Fibroblast of lung (primary cell): ENCODE measurements around the gene MAST1. TPM values are rescaled to one million over a fixed set of nuclear protein-coding genes. Genes with fewer than 3 reads are reported as not detected.

Experiments
- DNase-seq, 2 donors: peaks; one replicate each; pipeline versions ENCODE4 v3.0.0 to v3.0.0-alpha.2; 2010; ENCODE audit warnings: low read depth in 2 of 2
- H2AFZ ChIP-seq: 2 replicates; pipeline ENCODE4 v1.5.1; 2012; ENCODE audit warnings: low read length, control low read depth, inconsistent platforms
- H3K27ac ChIP-seq: 2 replicates; pipeline ENCODE4 v1.5.1; 2011; ENCODE audit warnings: low read length, control low read depth; ENCODE audit not compliant: insufficient read depth
- H3K27me3 ChIP-seq: 2 replicates; pipeline ENCODE4 v1.5.1; 2011; ENCODE audit warnings: mild to moderate bottlenecking, low read length; ENCODE audit not compliant: control insufficient read depth, insufficient read depth
- H3K36me3 ChIP-seq: 2 replicates; pipeline ENCODE4 v1.5.1; 2011; ENCODE audit warnings: low read length; ENCODE audit not compliant: control insufficient read depth, insufficient read depth
- H3K4me1 ChIP-seq: 2 replicates; pipeline ENCODE4 v1.5.1; 2011; ENCODE audit warnings: low read length; ENCODE audit not compliant: control insufficient read depth, insufficient read depth; ENCODE audit errors: extremely low read depth
- H3K4me2 ChIP-seq: 2 replicates; pipeline ENCODE4 v1.5.1; 2011; ENCODE audit warnings: low read length, control low read depth; ENCODE audit not compliant: insufficient read depth; ENCODE audit errors: extremely low read depth
- H3K4me3 ChIP-seq, 4 experiments: fragments of 200-600 bp in 1 of 4; sonication (generic) in 1 of 4; replicated peaks in 1 of 4; 2 replicates each; pipeline ENCODE4 v1.5.1; 2011 to 2016; ENCODE audit warnings: low read length in 4 of 4, low read depth in 3 of 4, mild to moderate bottlenecking in 3 of 4, control low read depth in 2 of 4, inconsistent platforms in 1 of 4, mixed read lengths in 1 of 4; ENCODE audit not compliant: insufficient read depth in 1 of 4; ENCODE audit errors: control extremely low read depth in 1 of 4
- H3K79me2 ChIP-seq: 2 replicates; pipeline ENCODE4 v1.5.1; 2012; ENCODE audit warnings: mild to moderate bottlenecking, low read length, inconsistent platforms; ENCODE audit not compliant: control insufficient read depth, insufficient read depth
- H3K9ac ChIP-seq: 2 replicates; pipeline ENCODE4 v1.5.1; 2011; ENCODE audit warnings: mild to moderate bottlenecking, low read length, control low read depth; ENCODE audit not compliant: insufficient read depth
- H3K9me3 ChIP-seq: 2 replicates; pipeline ENCODE4 v1.5.1; 2012; ENCODE audit warnings: low read depth, low read length; ENCODE audit not compliant: control insufficient read depth, insufficient read depth
- H4K20me1 ChIP-seq: 2 replicates; pipeline ENCODE4 v1.5.1; 2011; ENCODE audit warnings: low read length; ENCODE audit not compliant: control insufficient read depth, insufficient read depth; ENCODE audit errors: extremely low read depth
- EZH2 ChIP-seq: IDR thresholded peaks from 2 replicates; pipeline ENCODE4 v1.5.1; 2012; ENCODE audit warnings: low read length, control low read depth, mild to moderate bottlenecking; ENCODE audit errors: missing control alignments
- polyA plus RNA-seq, 2 donors: library from polyadenylated mRNA; depleted of rRNA in 1 of 2; stranded (reverse) in 1 of 2; unstranded in 1 of 2; fragments of >200 nt; gene quantifications; 2 replicates each; pipeline ENCODE4 v1.2.1, GENCODE V29; 2011 to 2012; ENCODE audit warnings: missing spikeins in 1 of 2
- total RNA-seq: library from RNA; depleted of rRNA; stranded (reverse); fragments of >200 nt; gene quantifications from 2 replicates; pipeline ENCODE4 v1.2.1, GENCODE V29; 2014
- TF ChIP-seq, protein P1 (sequence below), 2 donors: IDR thresholded peaks in 1 of 2; conservative IDR thresholded peaks in 1 of 2; 1 replicate in 1 of 2; 2 replicates in 1 of 2; pipeline ENCODE4 v1.5.1; 2011 to 2012; ENCODE audit warnings: low read length in 2 of 2, control low read depth in 1 of 2, inconsistent platforms in 1 of 2, low read depth in 1 of 2, mild to moderate bottlenecking in 1 of 2

MAST1 gene
- total and polyA plus RNA-seq, 2 donors (not counting 1 experiment from before 2014, with no cell fraction given): 0.30 to 1.3 TPM

DNA sequence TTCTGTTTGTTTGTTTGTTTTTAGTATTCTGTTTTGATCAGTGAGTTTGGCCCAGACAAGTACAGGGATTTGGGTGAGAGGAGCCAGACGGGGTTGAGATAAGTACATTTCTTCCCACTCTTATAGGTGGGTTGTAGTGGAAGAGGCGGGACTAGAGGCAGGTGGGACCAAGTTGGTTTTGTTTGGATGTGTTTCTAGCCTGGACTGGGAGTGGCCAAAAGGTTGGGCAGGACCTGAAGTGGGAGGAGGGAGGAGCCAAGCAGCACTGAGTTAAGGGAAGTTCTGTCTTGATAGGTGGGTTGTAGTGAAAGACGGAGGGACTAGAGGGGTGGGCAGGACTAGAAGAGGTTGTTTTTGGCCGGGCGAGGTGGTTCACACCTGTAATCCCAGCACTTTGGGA, 33.9 kb downstream of the MAST1 start:
- H3K9ac ChIP-seq: no peak overlapping the region
- TF ChIP-seq EZH2: no peak
- TF ChIP-seq, protein P1, sequence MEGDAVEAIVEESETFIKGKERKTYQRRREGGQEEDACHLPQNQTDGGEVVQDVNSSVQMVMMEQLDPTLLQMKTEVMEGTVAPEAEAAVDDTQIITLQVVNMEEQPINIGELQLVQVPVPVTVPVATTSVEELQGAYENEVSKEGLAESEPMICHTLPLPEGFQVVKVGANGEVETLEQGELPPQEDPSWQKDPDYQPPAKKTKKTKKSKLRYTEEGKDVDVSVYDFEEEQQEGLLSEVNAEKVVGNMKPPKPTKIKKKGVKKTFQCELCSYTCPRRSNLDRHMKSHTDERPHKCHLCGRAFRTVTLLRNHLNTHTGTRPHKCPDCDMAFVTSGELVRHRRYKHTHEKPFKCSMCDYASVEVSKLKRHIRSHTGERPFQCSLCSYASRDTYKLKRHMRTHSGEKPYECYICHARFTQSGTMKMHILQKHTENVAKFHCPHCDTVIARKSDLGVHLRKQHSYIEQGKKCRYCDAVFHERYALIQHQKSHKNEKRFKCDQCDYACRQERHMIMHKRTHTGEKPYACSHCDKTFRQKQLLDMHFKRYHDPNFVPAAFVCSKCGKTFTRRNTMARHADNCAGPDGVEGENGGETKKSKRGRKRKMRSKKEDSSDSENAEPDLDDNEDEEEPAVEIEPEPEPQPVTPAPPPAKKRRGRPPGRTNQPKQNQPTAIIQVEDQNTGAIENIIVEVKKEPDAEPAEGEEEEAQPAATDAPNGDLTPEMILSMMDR (conservative IDR thresholded peaks at IDR 0.05 in 1 of 2, IDR thresholded peaks at IDR 0.05 in 1 of 2; ENCODE audit: low read depth in 1 of 2, low read length in 2 of 2): no peak
- DNase-seq: no peak
- no peak overlapping the region for H3K27ac ChIP-seq
- no peak overlapping the region for H3K4me2 ChIP-seq
- no peaks in the 10 kb centered on the region for H3K79me2 ChIP-seq
- H3K27me3 ChIP-seq: no peaks in the 10 kb centered on the region
- H3K9me3 ChIP-seq: no peaks in the 10 kb centered on the region
- no peaks in the 10 kb centered on the region for H3K4me1 ChIP-seq
- no peak overlapping the region for H3K4me3 ChIP-seq
- no peak overlapping the region for H2AFZ ChIP-seq
- no peaks in the 10 kb centered on the region for H3K36me3 ChIP-seq
- H4K20me1 ChIP-seq: no peaks in the 10 kb centered on the region

DNA sequence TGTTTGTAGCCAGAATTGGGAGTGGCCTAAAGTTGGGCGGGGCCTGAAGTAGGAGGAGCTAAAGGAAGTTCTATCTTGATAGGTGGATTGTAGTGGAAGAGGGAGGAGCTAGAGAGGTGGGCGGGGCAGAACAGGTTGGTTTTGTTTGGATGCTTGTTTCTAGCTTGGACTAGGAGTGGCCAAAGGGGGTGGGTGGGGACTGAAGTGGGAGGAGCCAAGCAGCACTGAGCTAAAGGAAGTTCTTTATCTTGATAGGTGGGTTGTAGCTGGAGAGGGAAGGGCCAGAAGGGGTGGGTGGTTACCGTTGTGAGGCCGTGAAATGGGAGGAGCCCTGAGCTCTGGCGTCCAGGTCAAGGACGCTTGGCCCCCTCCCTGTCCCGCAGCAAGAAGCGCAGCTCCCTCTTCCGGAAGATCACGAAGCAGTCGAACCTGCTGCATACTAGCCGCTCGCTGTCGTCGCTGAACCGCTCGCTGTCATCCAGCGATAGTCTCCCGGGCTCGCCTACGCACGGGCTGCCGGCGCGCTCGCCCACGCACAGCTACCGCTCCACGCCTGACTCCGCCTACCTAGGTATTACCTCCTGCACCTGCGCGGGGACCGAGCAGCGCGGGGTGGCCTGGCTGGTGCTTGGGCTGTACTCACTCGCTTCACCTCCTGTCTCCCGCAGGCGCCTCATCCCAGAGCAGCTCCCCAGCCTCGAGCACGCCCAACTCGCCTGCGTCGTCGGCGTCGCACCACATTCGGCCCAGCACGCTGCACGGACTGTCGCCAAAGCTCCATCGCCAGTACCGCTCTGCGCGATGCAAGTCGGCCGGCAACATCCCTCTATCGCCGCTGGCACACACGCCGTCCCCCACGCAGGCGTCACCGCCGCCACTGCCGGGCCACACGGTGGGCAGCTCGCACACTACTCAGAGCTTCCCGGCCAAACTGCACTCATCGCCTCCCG, 34.9 kb downstream of the MAST1 start:
- no peak overlapping the region for H3K9ac ChIP-seq
- DNase-seq: peak; percentile 3 to 35
- H3K4me3 ChIP-seq: no peak overlapping the region
- no peaks in the 10 kb centered on the region for H3K4me1 ChIP-seq
- TF ChIP-seq EZH2: peak; percentile 30
- TF ChIP-seq, protein P1 (conservative IDR thresholded peaks at IDR 0.05 in 1 of 2, IDR thresholded peaks at IDR 0.05 in 1 of 2; ENCODE audit: low read depth in 1 of 2, low read length in 2 of 2): no peak
- H4K20me1 ChIP-seq: no peaks in the 10 kb centered on the region
- H3K27me3 ChIP-seq: no peaks in the 10 kb centered on the region
- no peak overlapping the region for H3K27ac ChIP-seq
- peak overlapping the region; percentile 10 for H2AFZ ChIP-seq
- H3K9me3 ChIP-seq: no peaks in the 10 kb centered on the region
- H3K79me2 ChIP-seq: no peaks in the 10 kb centered on the region
- H3K4me2 ChIP-seq: no peak overlapping the region
- H3K36me3 ChIP-seq: no peaks in the 10 kb centered on the region

DNA sequence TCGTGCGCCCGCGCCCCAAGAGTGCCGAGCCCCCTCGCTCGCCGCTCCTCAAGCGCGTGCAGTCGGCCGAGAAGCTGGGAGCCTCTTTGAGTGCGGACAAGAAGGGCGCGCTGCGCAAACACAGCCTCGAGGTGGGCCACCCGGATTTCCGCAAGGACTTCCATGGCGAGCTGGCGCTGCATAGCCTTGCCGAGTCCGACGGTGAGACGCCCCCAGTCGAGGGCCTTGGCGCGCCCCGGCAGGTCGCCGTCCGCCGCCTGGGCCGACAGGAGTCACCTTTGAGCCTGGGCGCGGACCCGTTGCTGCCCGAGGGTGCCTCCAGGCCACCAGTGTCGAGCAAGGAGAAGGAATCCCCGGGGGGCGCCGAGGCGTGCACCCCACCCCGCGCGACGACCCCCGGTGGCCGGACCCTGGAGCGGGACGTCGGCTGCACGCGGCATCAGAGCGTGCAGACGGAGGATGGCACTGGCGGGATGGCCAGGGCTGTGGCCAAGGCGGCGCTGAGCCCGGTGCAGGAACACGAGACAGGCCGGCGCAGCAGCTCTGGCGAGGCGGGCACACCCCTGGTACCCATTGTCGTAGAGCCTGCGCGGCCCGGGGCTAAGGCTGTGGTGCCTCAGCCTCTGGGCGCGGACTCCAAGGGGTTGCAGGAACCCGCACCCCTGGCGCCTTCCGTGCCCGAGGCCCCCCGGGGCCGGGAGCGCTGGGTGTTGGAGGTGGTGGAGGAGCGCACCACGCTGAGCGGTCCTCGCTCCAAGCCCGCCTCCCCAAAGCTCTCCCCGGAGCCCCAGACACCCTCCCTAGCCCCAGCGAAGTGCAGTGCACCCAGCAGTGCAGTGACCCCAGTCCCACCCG, 35.8 kb downstream of the MAST1 start:
- Histone ChIP-seq H3K4me3 (no peak overlapping the region), H3K27ac (no peak overlapping the region), H3K36me3 (no peaks in the 10 kb centered on the region), H4K20me1 (no peaks in the 10 kb centered on the region), H2AFZ (no peak overlapping the region), H3K4me2 (no peak overlapping the region), H3K9ac (no peak overlapping the region), H3K4me1 (no peaks in the 10 kb centered on the region), H3K9me3 (no peaks in the 10 kb centered on the region), H3K79me2 (no peaks in the 10 kb centered on the region), H3K27me3 (no peaks in the 10 kb centered on the region)
- no peak for DNase-seq
- TF ChIP-seq, protein P1 (conservative IDR thresholded peaks at IDR 0.05 in 1 of 2, IDR thresholded peaks at IDR 0.05 in 1 of 2; ENCODE audit: low read depth in 1 of 2, low read length in 2 of 2): no peak
- TF ChIP-seq EZH2: no peak
